Measurements from ENCODE around the gene CECR2.

DNA sequence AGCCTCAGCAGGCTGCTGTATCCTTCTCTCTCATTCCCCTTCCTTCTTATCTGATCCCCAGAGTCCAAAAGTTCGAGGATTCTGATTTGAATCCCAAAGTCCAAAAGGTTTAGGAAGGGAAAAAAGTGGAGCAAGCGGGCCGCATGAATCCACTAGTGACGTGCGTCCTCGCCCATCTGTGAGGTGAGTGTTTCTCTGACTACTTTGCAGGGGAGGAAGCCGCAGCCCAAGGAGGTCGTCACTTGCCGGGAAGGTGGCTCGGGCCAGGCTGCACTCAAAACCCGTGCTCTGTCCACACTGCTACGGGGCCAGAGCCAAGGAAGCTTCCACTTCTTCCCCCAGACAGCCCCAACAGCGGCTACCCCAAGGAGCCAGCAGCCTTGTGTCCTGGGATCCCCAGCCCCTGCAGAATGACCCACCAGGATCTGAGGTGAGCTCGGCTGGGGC is 210.3 kb downstream of the CECR2 start:
- TF ChIP-seq, protein P1, sequence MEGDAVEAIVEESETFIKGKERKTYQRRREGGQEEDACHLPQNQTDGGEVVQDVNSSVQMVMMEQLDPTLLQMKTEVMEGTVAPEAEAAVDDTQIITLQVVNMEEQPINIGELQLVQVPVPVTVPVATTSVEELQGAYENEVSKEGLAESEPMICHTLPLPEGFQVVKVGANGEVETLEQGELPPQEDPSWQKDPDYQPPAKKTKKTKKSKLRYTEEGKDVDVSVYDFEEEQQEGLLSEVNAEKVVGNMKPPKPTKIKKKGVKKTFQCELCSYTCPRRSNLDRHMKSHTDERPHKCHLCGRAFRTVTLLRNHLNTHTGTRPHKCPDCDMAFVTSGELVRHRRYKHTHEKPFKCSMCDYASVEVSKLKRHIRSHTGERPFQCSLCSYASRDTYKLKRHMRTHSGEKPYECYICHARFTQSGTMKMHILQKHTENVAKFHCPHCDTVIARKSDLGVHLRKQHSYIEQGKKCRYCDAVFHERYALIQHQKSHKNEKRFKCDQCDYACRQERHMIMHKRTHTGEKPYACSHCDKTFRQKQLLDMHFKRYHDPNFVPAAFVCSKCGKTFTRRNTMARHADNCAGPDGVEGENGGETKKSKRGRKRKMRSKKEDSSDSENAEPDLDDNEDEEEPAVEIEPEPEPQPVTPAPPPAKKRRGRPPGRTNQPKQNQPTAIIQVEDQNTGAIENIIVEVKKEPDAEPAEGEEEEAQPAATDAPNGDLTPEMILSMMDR (IDR thresholded peaks at IDR 0.05): no peak
- no peak for TF ChIP-seq POLR2A (IDR thresholded peaks at IDR 0.05)
